Colon (tissue), 2 donors: ENCODE measurements around the gene MLLT1.

Source experiments
- FAIRE-seq: peaks from 2 replicates; lab custom pipeline; 2012; peaks lifted over from hg19 to GRCh38; lab: Jason Lieb, UNC
- donor health status: control.
- donor health status: control.

Gene MLLT1

DNA sequence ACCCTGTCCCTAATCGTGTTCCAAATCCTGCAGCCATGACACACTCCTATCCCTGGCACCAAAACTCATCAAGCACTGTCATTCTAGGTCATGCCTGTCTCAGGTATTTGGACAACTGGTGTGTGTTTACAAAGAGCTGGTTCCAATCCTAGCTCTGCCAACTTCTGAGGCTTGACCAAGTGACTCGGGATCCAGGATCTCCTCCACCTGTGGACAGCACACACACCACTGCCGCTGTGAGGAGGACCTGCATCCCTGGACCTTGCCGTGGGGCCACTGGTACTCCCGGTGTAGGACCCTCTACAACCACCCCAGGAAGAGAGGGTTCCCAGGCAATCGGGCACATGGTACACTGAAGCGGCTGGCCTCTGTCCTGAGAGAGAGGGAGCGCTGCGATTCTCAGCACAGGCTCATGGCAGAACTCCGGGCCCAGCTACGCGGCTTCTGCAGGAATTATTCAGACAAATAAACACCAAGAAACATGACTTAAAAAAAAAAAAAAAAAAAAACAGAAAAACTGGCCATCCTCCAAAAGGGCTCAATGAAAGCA lies 20.4 kb downstream of the MLLT1 start:
- no peak for FAIRE-seq

DNA sequence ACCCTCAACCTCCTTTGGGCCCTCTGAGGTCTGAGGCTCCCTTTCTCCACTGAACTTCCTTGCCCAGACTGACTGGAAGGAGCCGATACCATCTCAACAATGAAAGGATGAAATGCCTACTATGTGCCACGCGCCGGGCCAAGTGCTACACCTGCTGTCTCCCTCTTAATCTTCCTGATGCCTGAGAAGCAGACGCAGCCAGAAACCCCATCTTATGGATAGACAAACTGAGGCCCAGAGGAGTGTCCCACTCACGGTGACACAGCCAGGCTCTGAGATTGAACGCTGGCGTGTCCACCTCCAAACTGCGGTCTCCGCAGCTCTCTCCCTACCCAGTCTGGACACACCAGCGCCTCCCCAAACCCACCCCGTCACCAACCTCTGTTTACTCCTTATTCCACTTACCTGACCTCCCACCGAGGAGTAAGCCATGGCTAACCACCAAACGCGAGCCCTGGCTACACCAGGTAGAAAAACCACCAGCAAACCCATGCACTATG lies 20.9 kb downstream of the MLLT1 start:
- no peak for FAIRE-seq

DNA sequence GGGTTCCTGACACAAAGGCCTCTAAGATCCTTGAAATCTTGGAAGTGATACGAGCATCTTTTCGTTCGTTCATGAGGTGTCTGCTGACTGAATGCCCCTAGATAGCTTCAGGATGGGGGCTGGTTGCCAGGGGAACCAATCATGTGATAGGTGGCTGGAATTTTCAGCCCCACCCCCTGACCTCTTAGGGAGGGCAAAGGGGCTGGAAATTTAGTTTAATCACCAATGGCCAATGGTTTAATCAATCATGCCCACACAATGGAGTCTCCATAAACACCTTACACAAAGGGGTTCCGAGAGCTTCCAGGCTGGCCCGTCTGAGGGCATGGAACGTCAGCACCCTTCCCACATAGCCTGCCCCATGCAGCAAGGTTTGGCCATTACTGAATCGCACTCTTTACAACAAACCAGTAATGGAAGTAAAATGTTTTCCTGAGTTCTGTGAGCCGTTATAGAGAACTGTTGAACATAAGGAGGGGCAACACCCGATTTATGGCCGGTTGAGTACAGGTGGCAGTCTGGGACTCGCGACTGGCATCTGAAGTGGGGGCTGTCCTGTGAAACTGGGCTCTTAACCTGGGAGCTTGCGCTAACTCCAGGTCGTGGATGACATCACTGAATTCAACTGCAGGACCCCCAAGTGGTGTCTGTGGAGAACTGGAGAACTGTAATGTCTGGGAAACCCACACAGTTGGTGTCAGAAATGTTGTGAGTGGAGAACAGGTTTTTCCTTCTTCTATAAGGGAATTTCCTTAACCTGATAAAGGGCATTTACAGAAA lies 25.6 kb downstream of the MLLT1 start:
- no peak for FAIRE-seq

DNA sequence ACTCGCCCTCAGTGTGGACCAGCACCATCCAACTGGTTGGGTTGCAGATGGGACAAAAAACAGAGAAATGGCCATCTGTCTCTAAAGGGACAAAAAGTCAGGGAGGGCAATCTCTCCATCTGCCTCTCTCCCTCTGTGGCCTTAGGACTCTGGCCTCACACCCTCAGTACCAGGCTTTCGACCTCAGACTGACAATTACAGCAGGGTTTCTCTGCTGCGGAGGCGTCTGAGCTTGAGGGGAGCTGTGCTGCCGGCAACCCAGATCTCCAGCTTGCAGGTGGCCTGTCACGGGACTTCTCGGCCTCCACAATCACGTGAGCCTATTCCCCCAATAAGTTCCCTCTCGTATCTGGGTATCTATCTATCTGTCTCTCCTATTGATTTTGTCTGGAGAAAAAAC lies 27.7 kb downstream of the MLLT1 start:
- no peak for FAIRE-seq

DNA sequence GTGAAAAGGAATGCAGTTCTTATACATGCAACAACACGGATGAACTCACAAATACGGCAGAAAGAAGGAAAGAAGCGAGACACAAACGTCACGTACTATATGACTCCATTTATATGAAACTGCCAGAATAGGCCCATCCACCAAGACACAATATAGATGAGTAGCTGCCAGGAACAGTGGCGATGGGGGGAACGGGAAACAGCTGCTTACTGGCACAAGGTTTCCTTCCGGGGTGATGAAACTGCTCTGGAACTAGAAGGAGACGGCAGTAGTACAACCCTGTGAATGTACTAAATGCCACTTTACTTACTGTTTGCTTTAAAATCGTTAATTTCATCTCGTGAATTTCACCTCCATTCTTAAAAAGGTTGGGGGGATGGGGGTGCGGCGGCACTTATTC lies 28.9 kb downstream of the MLLT1 start:
- no peak for FAIRE-seq

DNA sequence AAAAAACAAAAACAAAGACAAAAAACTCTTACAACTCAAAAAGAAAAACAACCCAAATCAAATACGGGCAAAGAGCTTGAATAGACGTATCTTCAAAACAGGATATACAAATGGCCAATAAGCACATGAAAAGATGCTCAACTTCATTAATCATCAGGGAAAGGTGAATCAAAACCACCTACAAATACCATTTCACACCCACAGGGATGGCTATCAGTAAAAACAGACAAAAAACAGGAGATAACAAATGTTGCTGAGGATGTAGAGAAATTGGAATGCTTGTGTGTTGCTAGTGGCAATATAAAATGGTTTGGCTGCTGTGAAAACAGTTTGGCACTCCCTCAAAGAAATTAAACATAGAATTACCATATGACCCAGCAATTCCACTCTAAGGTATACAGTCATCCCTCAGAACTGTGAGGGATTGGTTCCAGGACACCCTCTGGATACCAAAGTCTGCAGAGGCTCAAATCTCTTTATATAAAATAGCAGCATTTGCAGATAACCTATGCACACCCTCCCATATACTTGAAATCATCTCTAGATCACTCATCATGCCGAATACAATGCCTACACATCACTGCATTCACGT lies 29.7 kb downstream of the MLLT1 start:
- no peak for FAIRE-seq

DNA sequence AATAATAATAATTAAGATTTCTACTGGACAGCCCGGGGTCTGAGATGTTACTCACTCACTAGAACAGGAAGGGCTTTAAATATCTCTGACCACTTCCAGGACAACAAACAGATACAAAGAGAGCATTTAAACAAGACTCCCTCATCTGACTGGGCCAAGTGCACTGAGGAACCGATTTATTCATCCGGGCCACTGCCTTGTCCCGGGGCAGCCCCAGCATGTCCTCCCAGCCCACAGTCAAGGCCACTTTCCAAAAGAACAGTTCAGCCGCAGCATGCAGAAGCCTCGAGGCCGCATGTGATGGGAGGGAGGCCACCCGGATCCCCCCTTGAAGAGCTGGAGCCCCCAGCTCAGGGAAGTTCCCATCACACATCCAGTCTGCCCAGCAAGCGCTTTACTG lies 30.5 kb downstream of the MLLT1 start:
- no peak for FAIRE-seq

DNA sequence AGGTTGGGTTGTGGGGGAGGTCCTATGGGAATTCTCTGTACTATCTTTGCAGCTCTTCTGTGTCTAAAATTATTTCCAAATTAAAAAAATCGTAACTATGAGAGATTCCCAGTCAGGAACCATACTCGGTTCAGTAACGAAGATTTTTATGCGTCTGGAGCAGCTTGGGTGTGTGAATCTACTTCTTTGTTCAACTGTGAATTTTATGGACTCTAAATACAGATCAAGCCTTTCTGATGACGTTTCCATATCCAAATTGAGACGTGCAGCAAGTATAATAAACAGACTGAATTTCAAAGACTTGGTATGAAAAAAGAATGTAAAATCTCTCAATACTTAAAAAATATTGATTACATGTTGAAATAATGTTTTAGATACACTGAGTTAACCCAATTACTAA lies 30.9 kb downstream of the MLLT1 start:
- no peak for FAIRE-seq

DNA sequence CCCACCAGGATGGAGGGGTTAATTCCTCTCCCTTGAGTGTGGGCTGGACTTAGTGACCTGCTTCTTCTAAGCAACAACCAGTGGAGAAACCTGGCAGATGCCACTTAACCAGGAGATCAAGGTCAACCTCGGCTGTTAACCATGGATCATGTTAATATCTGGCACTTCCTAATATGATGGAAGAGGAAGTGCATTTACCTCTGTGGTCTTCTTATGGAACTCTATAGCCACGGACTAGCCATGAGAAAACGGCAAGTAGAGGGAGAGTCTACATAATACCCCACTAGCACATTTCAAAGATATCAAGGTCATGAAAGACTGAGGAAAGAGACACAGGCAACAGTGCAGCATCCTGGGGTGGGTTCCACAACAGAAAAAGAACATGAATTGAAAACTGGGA lies 31.4 kb downstream of the MLLT1 start:
- no peak for FAIRE-seq

DNA sequence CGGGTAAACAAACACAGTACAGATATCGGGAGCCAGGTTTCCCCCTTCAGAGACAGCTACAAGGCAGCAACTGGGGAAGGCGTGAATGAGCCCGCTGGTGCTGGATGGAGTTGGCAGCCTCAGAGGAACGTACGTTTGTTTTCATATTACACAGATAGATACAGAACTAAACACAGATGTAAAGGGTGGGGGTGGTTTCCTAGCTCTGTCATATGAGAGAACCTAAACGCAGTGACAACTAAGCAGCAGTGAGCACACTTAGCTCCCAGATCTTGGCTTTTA lies 32.8 kb downstream of the MLLT1 start:
- no peak for FAIRE-seq

DNA sequence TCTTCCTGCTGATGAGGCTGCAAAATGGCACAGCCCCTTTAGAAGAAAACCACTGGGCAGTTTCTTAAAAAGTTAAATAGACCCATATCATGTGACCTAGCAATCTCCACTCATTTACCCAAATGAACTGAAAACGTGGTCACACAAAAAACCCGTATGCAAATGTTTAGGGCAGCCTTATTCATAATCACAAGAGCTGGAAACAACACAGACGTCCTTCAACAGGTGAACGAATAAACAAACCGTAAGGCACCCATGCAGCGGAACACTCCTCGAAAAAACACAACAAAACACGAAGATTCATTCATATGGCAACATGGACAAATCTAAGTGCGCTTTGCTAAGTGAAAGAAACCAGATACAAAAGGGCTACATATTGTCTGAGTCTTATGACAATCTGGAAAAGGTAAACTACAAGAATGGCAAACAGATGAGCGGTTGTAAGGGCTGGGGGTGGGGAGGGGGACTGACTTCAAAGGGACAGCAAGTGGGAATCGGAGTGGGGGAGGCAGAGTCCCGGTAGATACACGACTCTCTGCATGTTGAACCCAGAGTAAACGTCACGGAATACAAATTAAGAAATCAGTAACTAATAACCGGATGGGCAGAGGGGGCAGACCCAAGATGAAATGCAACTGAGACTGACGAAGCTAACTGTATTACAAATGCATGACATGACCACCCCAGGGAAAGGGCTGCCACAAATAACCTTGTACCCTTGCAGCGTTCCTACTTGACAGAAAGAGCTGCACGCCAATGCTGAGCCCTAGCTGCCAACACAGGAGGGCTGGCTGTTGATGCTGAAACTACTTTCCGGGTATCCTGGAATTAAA lies 33.4 kb downstream of the MLLT1 start:
- no peak for FAIRE-seq

DNA sequence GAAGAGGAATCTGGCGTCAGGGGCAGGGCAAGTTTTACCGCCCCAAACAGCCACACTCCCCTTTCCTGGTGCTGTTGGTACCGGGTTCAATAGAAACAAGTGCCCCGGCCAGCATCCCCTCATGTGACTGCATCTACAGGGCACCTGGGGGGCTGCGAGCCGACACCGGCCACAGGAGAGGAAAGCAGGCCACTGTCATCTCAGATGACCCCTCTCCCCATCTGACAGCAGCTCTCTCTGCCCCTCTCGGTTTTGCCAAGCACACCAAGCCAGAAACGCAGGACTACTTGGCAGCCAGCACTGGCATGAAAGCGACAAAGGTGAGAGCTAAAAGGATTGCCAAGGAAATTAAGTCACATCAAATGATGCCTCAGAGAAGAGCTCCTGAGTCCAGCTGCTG lies 37.1 kb downstream of the MLLT1 start:
- no peak for FAIRE-seq

DNA sequence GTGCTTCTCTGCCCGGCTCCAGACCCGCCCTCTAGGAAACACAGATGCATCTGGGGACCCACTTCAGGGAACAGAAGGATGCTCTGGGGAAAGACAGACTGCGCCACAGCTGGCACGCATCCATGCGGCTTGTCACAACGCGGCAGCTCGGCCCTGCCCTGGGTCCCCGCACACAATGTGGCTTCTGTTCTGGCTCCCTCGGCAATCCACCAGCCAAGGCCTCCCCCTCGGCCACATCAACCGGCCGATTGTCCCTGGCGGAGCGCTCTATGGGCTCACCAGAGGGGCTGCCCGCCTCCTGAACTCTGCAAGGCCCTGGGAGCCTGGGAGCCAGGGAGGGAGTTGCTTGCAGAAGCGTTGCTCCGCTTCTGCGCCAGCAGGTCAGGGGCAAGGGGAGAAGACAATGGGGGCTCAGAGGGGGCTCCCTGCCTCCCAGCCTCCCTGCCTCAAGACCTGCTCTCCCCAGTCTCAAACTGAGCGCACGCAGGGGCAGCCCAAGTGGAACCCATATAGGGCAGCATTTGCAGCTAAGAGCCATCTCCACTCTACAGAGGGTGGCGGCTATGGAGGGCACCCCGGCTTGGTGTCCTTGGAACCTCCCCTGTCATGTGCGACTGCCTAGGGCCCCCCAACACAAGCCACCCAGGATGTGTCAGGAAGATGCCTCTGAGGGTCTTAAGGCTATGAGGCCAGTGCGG lies 37.9 kb downstream of the MLLT1 start:
- no peak for FAIRE-seq

DNA sequence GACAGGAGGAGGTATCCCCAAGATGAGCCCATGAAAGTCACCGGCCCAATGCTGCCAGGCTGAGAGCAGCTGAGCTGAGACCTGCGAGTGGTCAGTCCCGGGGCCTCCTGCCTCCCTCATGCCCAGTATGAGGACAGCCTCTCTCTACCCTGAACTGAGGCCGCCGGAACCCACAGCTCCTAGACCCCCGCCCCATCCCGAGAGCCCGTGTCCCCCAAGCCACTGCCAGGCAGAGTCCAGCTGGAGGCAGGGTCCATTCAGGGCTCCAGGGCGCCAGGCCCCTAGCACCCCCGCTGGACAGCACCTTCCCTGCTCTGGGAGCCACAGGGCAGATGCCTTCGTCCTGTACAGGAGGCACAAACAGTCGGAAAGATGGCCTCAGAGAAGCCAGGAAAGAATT lies 38.7 kb downstream of the MLLT1 start:
- no peak for FAIRE-seq

DNA sequence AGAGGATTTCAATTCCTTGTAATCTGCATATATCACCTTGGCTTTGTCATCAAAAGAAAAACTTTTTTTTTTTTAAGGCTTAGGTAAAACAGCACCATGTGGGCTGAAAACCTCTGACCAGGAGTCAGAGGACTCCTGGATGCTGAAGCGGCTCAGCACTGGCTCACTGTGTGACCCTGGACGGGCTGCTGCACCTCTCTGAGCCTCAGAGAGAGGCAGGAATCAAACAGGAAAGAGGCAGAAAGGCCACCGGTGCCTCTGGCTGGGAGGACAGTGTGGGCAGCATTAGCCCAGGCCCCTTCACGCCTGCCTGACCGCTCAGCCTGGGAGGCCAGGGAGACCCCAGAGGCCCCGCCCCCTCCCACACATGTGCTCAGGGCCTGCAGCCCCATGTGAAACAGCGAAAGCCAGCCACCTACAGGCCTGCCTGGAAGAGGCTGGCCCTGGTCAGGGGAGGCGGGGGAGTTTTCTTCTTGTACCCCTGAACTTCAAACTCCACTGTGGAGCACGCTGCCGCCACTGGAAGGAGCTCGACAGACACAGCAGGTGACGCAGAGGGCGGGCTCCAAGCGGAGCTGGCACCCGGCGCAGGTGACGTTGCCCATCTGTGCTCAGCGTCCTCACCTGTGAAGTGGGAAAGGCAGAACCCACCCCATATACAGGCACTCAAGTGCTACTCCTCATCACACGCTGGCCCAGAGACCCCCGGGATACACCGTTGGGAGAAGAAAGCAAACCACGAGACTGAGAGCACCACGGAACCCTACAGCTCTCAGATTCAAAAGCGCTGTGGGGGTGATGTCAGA lies 39.7 kb downstream of the MLLT1 start:
- FAIRE-seq: no peak

DNA sequence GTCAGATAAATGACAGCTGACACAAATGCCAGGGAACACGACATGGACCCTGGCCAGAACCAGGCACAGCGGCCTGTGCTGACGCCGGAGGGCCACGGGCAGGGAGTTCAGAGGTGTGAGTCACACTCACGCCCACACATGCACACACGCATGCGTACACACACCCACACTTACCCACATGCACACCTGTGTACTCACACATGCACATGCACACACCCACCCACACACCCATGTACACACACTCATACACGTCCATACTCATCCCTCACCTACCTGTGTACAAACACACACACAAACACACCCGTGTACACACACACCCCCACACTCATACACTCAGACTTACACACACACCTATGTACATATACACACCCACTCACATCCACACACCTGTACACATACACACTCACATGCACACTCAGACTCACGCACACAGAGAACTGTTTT lies 40.4 kb downstream of the MLLT1 start:
- no peak for FAIRE-seq

DNA sequence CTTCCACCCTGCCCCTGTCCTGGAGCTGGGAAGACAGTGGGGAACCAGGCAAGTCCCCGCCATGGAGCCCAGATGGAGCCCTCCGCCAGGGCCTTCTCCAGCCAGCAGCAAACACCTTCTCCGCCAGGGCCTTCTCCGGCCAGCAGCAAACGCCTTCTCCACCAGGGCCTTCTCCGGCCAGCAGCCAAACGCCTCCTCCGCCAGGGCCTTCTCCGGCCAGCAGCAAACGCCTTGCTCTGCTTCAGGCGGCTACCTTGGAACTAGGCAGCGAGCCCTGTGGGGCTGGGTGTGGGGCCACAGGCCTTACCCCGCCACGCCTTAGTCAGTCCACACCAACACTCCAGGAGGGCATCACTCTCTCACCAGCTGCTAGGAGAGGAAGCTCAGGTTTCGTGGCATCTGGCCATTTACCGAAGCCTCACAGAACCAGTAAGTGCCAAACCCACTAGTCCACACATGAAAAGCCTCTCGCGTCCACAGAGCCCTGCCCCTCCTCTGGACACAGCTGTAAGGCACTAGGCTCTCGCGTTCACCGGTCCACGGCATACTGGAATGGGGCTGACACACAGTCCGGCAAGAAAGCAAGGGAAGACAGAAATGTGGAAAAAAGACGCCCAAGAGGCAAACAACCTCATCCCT lies 41.0 kb downstream of the MLLT1 start:
- no peak for FAIRE-seq

DNA sequence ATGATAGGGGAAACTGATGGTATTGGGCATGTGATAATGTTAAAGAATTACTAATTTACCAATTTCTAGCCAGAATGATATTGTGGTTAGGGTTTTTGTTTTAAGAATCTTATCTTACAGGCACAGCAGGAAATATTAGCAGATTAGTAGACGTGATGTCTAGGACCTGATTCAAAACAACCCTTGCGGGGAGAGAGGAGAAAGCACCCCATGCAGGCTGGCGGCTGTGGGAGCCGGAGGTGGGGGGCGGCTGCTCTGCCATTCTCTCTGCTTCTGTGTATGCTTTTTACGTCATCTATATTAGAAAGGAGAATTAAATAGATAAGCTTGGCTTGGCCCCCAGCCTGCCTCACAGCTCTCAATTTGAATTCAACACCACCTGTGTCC lies 41.5 kb downstream of the MLLT1 start:
- no peak for FAIRE-seq

DNA sequence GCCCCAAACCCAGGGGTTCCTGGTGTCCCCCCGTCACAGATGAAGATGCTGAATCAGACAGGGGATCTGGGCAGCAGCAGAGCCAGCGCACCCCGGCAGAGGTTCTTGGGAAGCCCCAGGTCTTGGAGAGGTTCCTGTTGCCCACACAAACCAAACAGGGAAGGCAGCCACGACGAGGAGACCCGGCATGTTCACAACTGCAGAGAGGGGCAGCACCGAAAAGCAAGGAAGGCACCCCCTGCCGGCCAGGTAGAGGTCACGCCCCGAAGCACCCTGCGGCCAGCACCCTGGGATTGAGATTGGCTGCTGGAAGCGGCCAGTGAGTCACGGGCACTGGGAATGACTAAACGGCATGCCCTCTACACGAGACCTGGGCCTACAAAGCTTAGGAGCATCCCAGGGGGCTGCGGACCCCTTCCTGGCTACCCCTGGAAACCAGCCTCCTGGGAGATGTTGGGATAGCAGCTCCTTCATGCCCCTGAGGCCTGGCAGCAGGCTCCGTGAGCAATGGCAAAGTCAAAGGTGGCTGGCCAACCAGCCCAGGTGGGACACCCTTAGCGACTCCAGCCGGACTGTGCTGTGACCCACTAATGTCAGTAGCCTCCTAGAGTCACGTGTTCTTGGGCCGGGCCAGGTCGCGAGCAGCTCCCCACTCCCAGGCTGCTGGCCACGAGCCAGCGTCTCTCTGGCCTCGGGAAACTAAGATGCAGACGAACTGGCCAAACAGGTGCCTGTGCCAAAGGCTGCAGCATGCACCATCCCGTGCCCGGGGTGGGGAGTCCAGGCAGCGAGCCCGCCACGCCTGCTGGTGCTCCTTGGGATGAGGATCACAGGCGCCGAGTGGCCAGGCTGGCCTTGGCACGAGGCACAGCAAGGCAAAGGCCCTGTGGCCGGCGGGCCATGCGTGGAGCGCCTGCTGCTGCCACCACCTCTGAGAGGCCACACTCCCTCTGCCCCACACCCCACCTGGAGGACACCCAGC lies 43.2 kb downstream of the MLLT1 start:
- FAIRE-seq: no peak
